Thoracic aorta (tissue), 2 donors: ENCODE measurements around the gene STAT6. TPM values are rescaled to one million over a fixed set of nuclear protein-coding genes. Genes with fewer than 3 reads are reported as not detected.
A peak's percentile ranks its signal among the peaks of the same experiment; 100 is the strongest.

Experiments used
- ATAC-seq: fragments of 150-250 bp; one replicate; pipeline ENCODE4 v1.8.0; 2017; ENCODE audit warnings: low read depth; ENCODE audit not compliant: insufficient number of reproducible peaks, low FRiP score
- DNase-seq: peaks from one replicate; pipeline ENCODE4 v3.0.0-alpha.2; 2020; ENCODE audit warnings: low spot score
- H3K27ac ChIP-seq, 2 donors: fragments of 200-600 bp; sonication (generic); 1 replicate in 1 of 2; 2 replicates in 1 of 2; pipeline ENCODE4 v1.5.1; 2016; ENCODE audit warnings: mild to moderate bottlenecking in 2 of 2, moderate library complexity in 2 of 2
- H3K27me3 ChIP-seq: fragments of 200-600 bp; sonication (generic); replicated peaks from 2 replicates; pipeline ENCODE4 v1.6.0; 2016; ENCODE audit warnings: mild to moderate bottlenecking; ENCODE audit not compliant: insufficient read depth
- H3K36me3 ChIP-seq: fragments of 200-600 bp; sonication (generic); one replicate; pipeline ENCODE4 v1.5.1; 2016
- H3K4me1 ChIP-seq, 2 donors: fragments of 200-600 bp; sonication (generic); 1 replicate in 1 of 2; 2 replicates in 1 of 2; pipeline versions ENCODE4 v1.5.1 to v1.6.0; 2016; ENCODE audit warnings: low read depth in 2 of 2, mild to moderate bottlenecking in 1 of 2; ENCODE audit not compliant: control insufficient read depth in 1 of 2
- H3K4me3 ChIP-seq: fragments of 200-600 bp; sonication (generic); 2 replicates; pipeline ENCODE4 v1.5.1; 2016; ENCODE audit warnings: mild to moderate bottlenecking
- H3K9me3 ChIP-seq: fragments of 200-600 bp; sonication (generic); 2 replicates; pipeline ENCODE4 v1.5.1; 2016
- CTCF ChIP-seq: fragments of 200-600 bp; sonication (generic); IDR thresholded peaks from one replicate; pipeline ENCODE4 v1.5.1; 2019; ENCODE audit warnings: antibody characterized with exemption
- total RNA-seq, 2 donors: library from RNA; depleted of rRNA; stranded (reverse); fragments of >200 nt; gene quantifications; one replicate each; pipeline versions ENCODE4 v1.1.0 to v1.2.3, GENCODE V29; 2016

The STAT6 gene
- total RNA-seq, 2 donors from 2014 or later = 133 to 185 TPM

- ATAC-seq (no peak), DNase-seq (no peak)
- TF ChIP-seq CTCF = no peak
- peaks cover 59 to 67% of the 10 kb centered on the region in 2 donors for H3K4me1 ChIP-seq
- H3K9me3 ChIP-seq = no peaks in the 10 kb centered on the region
- H3K27ac ChIP-seq = peak overlapping the region; percentile 96 to 97
- H3K27me3 ChIP-seq = no peaks in the 10 kb centered on the region
- peaks cover 47% of the 10 kb centered on the region for H3K36me3 ChIP-seq
- H3K4me3 ChIP-seq = no peak overlapping the region
These were observed 42.9 kb upstream of the STAT6 start for GRCh38 chr12:57154076-57154475.

- ATAC-seq = no peak
These were observed 42.3 kb upstream of the STAT6 start for GRCh38 chr12:57153415-57153997.

GRCh38 chr12:57152639-57153038 lies 41.5 kb upstream of the STAT6 start:
- DNase-seq (no peak), ATAC-seq (peak; percentile 6)
- Histone ChIP-seq H3K27me3 (no peaks in the 10 kb centered on the region), H3K36me3 (peaks cover 35% of the 10 kb centered on the region), H3K27ac (peak overlapping the region; percentile 96 to 97), H3K4me3 (peak overlapping the region; percentile 41), H3K9me3 (no peaks in the 10 kb centered on the region), H3K4me1 (peaks cover 63 to 67% of the 10 kb centered on the region in 2 donors)
- no peak for TF ChIP-seq CTCF

More at GRCh38 chr12:57153415-57153997, 42.3 kb upstream of the STAT6 start:
- TF ChIP-seq CTCF = no peak
- DNase-seq = no peak
- peak overlapping the region; percentile 96 to 97 for H3K27ac ChIP-seq
- no peaks in the 10 kb centered on the region for H3K27me3 ChIP-seq
- H3K9me3 ChIP-seq = no peaks in the 10 kb centered on the region
- H3K36me3 ChIP-seq = peaks cover 43% of the 10 kb centered on the region
- no peak overlapping the region for H3K4me3 ChIP-seq
- peaks cover 63 to 67% of the 10 kb centered on the region in 2 donors for H3K4me1 ChIP-seq

- peaks cover 29% of the 10 kb centered on the region for H3K36me3 ChIP-seq
- peak overlapping the region; percentile 41 for H3K4me3 ChIP-seq
- no peaks in the 10 kb centered on the region for H3K9me3 ChIP-seq
- DNase-seq (no peak), ATAC-seq (no peak)
- TF ChIP-seq CTCF = no peak
- no peaks in the 10 kb centered on the region for H3K27me3 ChIP-seq
- H3K27ac ChIP-seq = peak overlapping the region; percentile 96 to 97
- H3K4me1 ChIP-seq = peaks cover 68 to 69% of the 10 kb centered on the region in 2 donors
These were observed 40.8 kb upstream of the STAT6 start for GRCh38 chr12:57151741-57152630.

GRCh38 chr12:57150400-57151000 lies 39.3 kb upstream of the STAT6 start:
- no peak for TF ChIP-seq CTCF
- Histone ChIP-seq H3K9me3 (no peaks in the 10 kb centered on the region), H3K27ac (peak overlapping the region; percentile 96 to 97), H3K4me3 (no peak overlapping the region), H3K36me3 (peaks cover 17% of the 10 kb centered on the region), H3K4me1 (peaks cover 81 to 84% of the 10 kb centered on the region in 2 donors), H3K27me3 (no peaks in the 10 kb centered on the region)
- ATAC-seq = no peak
- no peak for DNase-seq
